MM.1S (cell line): ENCODE results near the gene MMP15.

Experiments
- EZH2 ChIP-seq: fragments of 300-600 bp; sonication (generic); optimal IDR thresholded peaks from 2 replicates; pipeline ENCODE3; 2017; ENCODE audit warnings: low read depth, mild to moderate bottlenecking, antibody characterized with exemption, low read length, mixed read lengths
- TF ChIP-seq, protein P1 (sequence below): fragments of 300-600 bp; sonication (generic); IDR thresholded peaks from 2 replicates; pipeline ENCODE4 v1.5.1; 2016; ENCODE audit warnings: antibody characterized with exemption, low read length, mixed read lengths

DNA sequence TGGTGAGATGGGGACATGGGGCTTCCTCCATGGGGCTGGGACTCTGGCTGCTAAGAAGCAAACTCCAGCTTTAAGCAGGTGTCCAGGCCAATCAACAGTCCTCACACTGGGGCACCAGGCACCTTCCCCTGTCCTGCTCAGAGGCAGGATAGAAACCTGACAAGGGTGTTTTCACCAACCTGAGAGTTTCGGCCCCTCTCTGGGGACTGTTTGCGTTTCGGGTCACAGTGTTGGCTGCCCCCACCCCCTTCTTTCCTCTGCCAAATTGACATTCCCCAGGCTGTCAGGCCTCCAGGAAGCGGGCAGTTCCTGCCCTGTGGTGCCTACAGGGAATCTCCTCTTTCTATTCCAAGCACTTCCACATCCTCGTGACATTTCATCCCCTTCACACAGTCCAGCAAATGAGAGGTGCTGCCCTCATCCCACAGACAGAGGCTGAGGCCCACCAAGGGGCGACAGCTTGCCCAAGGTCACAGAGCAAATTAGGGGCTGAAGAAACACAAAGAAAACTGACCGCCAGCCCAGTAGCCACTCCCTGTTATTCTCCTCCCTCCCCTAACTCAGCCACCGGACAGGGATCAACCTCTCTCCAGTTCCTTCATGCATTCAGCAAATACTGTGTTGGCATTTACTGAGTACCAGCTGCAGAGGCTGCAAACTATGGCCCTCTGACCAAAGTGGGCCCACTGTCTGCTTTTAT is 38.0 kb downstream of the MMP15 start:
- TF ChIP-seq, protein P1, sequence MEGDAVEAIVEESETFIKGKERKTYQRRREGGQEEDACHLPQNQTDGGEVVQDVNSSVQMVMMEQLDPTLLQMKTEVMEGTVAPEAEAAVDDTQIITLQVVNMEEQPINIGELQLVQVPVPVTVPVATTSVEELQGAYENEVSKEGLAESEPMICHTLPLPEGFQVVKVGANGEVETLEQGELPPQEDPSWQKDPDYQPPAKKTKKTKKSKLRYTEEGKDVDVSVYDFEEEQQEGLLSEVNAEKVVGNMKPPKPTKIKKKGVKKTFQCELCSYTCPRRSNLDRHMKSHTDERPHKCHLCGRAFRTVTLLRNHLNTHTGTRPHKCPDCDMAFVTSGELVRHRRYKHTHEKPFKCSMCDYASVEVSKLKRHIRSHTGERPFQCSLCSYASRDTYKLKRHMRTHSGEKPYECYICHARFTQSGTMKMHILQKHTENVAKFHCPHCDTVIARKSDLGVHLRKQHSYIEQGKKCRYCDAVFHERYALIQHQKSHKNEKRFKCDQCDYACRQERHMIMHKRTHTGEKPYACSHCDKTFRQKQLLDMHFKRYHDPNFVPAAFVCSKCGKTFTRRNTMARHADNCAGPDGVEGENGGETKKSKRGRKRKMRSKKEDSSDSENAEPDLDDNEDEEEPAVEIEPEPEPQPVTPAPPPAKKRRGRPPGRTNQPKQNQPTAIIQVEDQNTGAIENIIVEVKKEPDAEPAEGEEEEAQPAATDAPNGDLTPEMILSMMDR: no peak
- TF ChIP-seq EZH2: no peak
